SJCRH30 (cell line): Measurements from ENCODE around the gene DLEU7. TPM values are rescaled to one million over a fixed set of nuclear protein-coding genes. Genes with fewer than 3 reads are reported as not detected.

ENCODE experiments used
- DNase-seq, 2 experiments: peaks; one replicate each; pipeline ENCODE4 v3.0.0-alpha.2; 2015 to 2020
- H3K27ac ChIP-seq: fragments of 250-450 bp; sonication (Bioruptor Pico); 2 replicates; pipeline ENCODE4 v1.5.1; 2020; ENCODE audit warnings: mild to moderate bottlenecking, moderate library complexity
- H3K27me3 ChIP-seq: fragments of 250-450 bp; sonication (Bioruptor Pico); 2 replicates; pipeline ENCODE4 v1.5.1; 2020; ENCODE audit warnings: mild to moderate bottlenecking, moderate library complexity
- H3K36me3 ChIP-seq: fragments of 250-450 bp; sonication (Bioruptor Pico); 2 replicates; pipeline ENCODE4 v1.5.1; 2020; ENCODE audit warnings: mild to moderate bottlenecking, moderate library complexity
- H3K4me1 ChIP-seq: fragments of 250-450 bp; sonication (Bioruptor Pico); 2 replicates; pipeline ENCODE4 v1.5.1; 2020; ENCODE audit warnings: mild to moderate bottlenecking, moderate library complexity
- H3K4me3 ChIP-seq: fragments of 250-450 bp; sonication (Bioruptor Pico); 2 replicates; pipeline ENCODE4 v1.5.1; 2020; ENCODE audit warnings: mild to moderate bottlenecking, moderate library complexity
- H3K9me3 ChIP-seq: fragments of 250-450 bp; sonication (Bioruptor Pico); replicated peaks from 2 replicates; pipeline ENCODE4 v1.5.1; 2020; ENCODE audit warnings: mild to moderate bottlenecking, moderate library complexity
- total RNA-seq: library from RNA; depleted of rRNA; stranded (reverse); fragments of >200 nt; shearing (Covaris generic); gene quantifications from 2 replicates; pipeline ENCODE4 v1.2.3, GENCODE V29; 2014

Gene DLEU7
- total RNA-seq, 1 experiment from 2014 or later, result 1.2 TPM

GRCh38 chr13:50829896-50830295, 13.6 kb downstream of the DLEU7 start:
- no peak for DNase-seq
- H3K9me3 ChIP-seq, result no peaks in the 10 kb centered on the region; the same call in 1 of the 2 replicates
- no peaks in the 10 kb centered on the region for H3K4me1 ChIP-seq
- H3K27ac ChIP-seq, result no peak overlapping the region
- H3K36me3 ChIP-seq, result no peaks in the 10 kb centered on the region
- H3K4me3 ChIP-seq, result no peak overlapping the region
- H3K27me3 ChIP-seq, result no peaks in the 10 kb centered on the region

GRCh38 chr13:50829226-50829625, 14.3 kb downstream of the DLEU7 start:
- Histone ChIP-seq H3K4me1 (no peaks in the 10 kb centered on the region), H3K36me3 (no peaks in the 10 kb centered on the region), H3K9me3 (no peaks in the 10 kb centered on the region; the same call in 1 of the 2 replicates), H3K27ac (no peak overlapping the region), H3K27me3 (no peaks in the 10 kb centered on the region), H3K4me3 (no peak overlapping the region)
- DNase-seq, result no peak

- H3K9me3 ChIP-seq, result no peaks in the 10 kb centered on the region
- no peak for DNase-seq
- H3K27ac ChIP-seq, result no peak overlapping the region
Measured at GRCh38 chr13:50826035-50826434, 17.5 kb downstream of the DLEU7 start.

GRCh38 chr13:50812242-50812641, 31.2 kb downstream of the DLEU7 start:
- H3K27ac ChIP-seq, result no peak overlapping the region
- H3K9me3 ChIP-seq, result no peaks in the 10 kb centered on the region
- H3K36me3 ChIP-seq, result no peaks in the 10 kb centered on the region
- peak in 1 of 2 experiments; percentile 33 for DNase-seq
- peaks cover 22% of the 10 kb centered on the region for H3K4me1 ChIP-seq
- H3K27me3 ChIP-seq, result no peaks in the 10 kb centered on the region
- no peak overlapping the region for H3K4me3 ChIP-seq

More at GRCh38 chr13:50826035-50826434, 17.5 kb downstream of the DLEU7 start:
- Histone ChIP-seq H3K36me3 (no peaks in the 10 kb centered on the region), H3K4me1 (no peaks in the 10 kb centered on the region), H3K4me3 (no peak overlapping the region), H3K27me3 (no peaks in the 10 kb centered on the region)

GRCh38 chr13:50810998-50811397, 32.5 kb downstream of the DLEU7 start:
- H3K27me3 ChIP-seq, result no peaks in the 10 kb centered on the region
- H3K4me3 ChIP-seq, result no peak overlapping the region
- H3K9me3 ChIP-seq, result no peaks in the 10 kb centered on the region
- no peaks in the 10 kb centered on the region for H3K36me3 ChIP-seq
- H3K4me1 ChIP-seq, result peaks cover 22% of the 10 kb centered on the region
- DNase-seq, result no peak
- H3K27ac ChIP-seq, result no peak overlapping the region

DNA sequence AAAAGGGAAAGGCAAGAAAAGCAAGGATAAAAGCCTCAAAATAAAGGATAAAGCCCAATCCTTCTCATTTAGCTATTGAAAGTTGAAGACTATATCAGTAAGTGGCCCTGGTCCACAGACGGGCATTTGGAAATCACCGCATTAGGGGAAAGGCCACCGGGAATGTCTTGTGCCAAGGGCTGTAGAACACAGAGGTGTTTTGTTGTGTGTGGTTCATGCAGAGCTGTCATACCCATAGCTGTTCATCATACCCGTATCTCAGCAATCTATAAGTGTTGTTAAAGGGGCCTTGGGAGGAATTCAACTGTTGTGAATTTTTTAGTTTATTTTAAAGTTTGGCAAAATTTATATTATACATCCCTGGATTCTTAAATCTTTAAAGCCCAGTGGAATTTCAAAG, 33.0 kb downstream of the DLEU7 start:
- H3K27me3 ChIP-seq, result no peaks in the 10 kb centered on the region
- H3K36me3 ChIP-seq, result no peaks in the 10 kb centered on the region
- no peak overlapping the region; the same call in 1 of the 2 replicates for H3K27ac ChIP-seq
- H3K4me1 ChIP-seq, result peaks cover 22% of the 10 kb centered on the region
- peaks cover 3% of the 10 kb centered on the region; the same call in 1 of the 2 replicates for H3K9me3 ChIP-seq
- DNase-seq, result no peak
- H3K4me3 ChIP-seq, result no peak overlapping the region

DNA sequence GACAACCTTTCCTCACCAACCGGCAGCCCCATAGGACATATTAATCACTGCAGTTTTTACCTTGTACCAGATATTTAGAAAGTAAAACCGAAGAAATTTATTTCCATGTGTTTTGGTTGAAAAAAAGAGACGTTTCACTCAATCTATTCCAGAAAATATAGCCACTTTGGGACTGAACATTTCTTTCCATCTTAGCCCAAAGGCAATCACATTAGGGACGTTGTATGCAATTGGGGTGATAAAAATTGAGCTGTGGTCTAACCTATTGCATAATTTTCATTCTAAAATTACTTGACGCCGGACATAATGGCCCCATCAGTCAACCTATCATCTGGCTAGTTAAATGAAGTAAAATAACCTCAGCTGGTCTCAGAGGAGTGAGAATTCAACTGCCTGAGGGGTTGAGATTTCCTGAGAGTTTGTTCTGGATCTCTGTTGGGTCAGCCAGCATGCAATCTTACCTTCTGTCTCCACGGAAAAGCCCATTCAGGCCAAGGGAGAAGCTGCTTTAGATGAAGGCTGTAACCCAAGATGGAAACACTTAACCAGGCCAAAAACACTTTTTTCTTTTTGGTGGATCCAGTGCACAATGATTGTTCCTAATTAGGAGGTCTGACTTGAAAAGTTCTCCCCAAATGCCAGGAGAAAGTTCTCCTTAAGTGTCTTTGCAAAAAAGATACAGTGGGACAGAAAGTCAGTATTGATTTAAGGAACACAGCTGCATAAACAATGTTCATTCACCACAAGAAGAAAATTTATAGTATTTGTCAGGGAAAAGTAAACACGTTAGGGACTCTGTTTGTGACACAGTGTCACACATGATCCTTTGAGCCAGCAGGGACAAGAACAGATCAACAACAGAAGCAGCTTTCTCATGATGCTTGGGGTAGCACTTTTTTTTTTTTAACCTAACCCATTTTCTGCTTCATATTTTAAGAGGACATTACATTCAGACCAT, 34.1 kb downstream of the DLEU7 start:
- peaks cover 9% of the 10 kb centered on the region; the same call in 1 of the 2 replicates for H3K9me3 ChIP-seq
- peak overlapping the region; percentile 14; the same call in 1 of the 2 replicates for H3K27ac ChIP-seq
- no peaks in the 10 kb centered on the region for H3K27me3 ChIP-seq
- no peaks in the 10 kb centered on the region for H3K36me3 ChIP-seq
- no peak overlapping the region for H3K4me3 ChIP-seq
- H3K4me1 ChIP-seq, result peaks cover 22% of the 10 kb centered on the region
- DNase-seq, result peak; percentile 18 to 60

DNA sequence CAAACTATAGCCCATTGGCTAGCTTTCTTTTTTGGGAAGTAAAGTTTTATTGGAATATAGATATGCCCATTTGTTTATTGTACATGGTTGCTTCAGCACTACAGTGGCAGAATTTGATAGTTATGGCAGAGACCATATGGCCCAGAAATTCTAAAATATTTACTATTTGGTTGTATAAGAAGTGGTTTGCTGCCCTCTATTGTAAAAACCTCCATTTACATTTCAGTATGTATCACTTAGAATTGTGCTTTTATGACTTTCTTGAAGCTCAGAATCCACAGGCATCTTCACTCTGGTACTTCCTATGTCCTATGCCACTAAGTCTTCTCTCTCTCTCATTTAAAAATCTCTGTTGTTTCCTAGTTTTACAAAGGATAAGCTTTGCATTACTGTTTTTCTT, 37.7 kb downstream of the DLEU7 start:
- no peaks in the 10 kb centered on the region for H3K27me3 ChIP-seq
- no peak overlapping the region for H3K27ac ChIP-seq
- H3K4me3 ChIP-seq, result no peak overlapping the region
- peaks cover 20% of the 10 kb centered on the region for H3K4me1 ChIP-seq
- peaks cover 9% of the 10 kb centered on the region; the same call in 1 of the 2 replicates for H3K9me3 ChIP-seq
- peak in 1 of 2 experiments; percentile 28 for DNase-seq
- H3K36me3 ChIP-seq, result 0 out of 2 replicates have a peak, but pooled peaks cover 2% of the 10 kb centered on the region

GRCh38 chr13:50801087-50801931, 42.2 kb downstream of the DLEU7 start:
- Histone ChIP-seq H3K4me3 (no peak overlapping the region), H3K36me3 (0 out of 2 replicates have a peak, but pooled peaks cover 2% of the 10 kb centered on the region), H3K27me3 (no peaks in the 10 kb centered on the region), H3K9me3 (peaks cover 9% of the 10 kb centered on the region; the same call in 1 of the 2 replicates), H3K4me1 (no peaks in the 10 kb centered on the region), H3K27ac (no peak overlapping the region)
- peak; percentile 56 to 81 for DNase-seq

GRCh38 chr13:50800091-50800739, 43.3 kb downstream of the DLEU7 start:
- Histone ChIP-seq H3K27me3 (no peaks in the 10 kb centered on the region), H3K27ac (no peak overlapping the region), H3K36me3 (0 out of 2 replicates have a peak, but pooled peaks cover 2% of the 10 kb centered on the region), H3K9me3 (peaks cover 4% of the 10 kb centered on the region; the same call in 1 of the 2 replicates), H3K4me3 (no peak overlapping the region), H3K4me1 (no peaks in the 10 kb centered on the region)
- no peak for DNase-seq

DNA sequence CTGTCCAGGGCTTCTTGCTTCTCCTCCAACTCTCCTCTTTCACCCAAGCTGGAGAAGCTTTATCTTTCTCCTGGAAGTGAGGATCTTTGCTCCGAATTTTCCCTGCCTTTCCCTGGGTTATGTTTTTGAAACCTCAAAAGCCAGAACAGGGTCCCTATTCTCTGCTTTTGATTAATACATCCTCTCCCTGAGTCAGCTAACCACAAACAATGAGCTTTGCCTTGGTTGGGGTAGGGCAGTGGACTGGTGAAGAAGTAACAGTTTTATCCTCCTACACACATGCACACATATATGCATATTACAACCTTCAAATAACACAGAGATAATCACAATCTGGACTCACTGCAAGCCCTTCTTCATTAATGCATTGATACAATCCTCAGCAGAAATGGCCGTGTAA, 44.6 kb downstream of the DLEU7 start:
- no peak for DNase-seq
- no peak overlapping the region for H3K4me3 ChIP-seq
- no peak overlapping the region for H3K27ac ChIP-seq
- no peaks in the 10 kb centered on the region for H3K4me1 ChIP-seq
- no peaks in the 10 kb centered on the region for H3K27me3 ChIP-seq
- 0 out of 2 replicates have a peak, but pooled peaks cover 2% of the 10 kb centered on the region for H3K36me3 ChIP-seq
- H3K9me3 ChIP-seq, result no peaks in the 10 kb centered on the region

GRCh38 chr13:50797091-50797490, 46.4 kb downstream of the DLEU7 start:
- H3K36me3 ChIP-seq, result 0 out of 2 replicates have a peak, but pooled peaks cover under 1% of the 10 kb centered on the region
- H3K27me3 ChIP-seq, result no peaks in the 10 kb centered on the region
- no peaks in the 10 kb centered on the region for H3K4me1 ChIP-seq
- DNase-seq, result no peak
- no peaks in the 10 kb centered on the region for H3K9me3 ChIP-seq
- no peak overlapping the region for H3K4me3 ChIP-seq
- no peak overlapping the region for H3K27ac ChIP-seq

DNA sequence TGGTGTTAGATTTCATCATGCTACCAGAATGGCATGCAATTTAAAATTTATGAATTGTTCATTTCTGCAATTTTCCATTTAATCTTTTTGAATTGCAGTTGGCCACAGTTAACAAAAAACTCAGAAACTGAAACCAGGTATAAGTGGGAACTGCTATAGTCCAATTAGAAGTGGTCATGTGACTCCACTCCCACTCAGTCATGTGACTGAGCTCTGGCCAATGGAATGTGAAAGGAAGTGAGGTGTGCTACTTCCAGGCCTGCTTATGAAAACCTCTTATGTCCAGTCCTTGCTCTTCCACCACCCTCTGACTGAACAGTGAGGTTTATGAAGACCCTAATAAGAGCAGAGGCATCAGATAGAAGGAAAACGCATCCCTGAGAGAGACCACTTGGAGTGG, 47.0 kb downstream of the DLEU7 start:
- Histone ChIP-seq H3K36me3 (no peaks in the 10 kb centered on the region), H3K27me3 (no peaks in the 10 kb centered on the region), H3K27ac (no peak overlapping the region), H3K4me3 (no peak overlapping the region), H3K4me1 (no peaks in the 10 kb centered on the region), H3K9me3 (no peaks in the 10 kb centered on the region)
- no peak for DNase-seq

GRCh38 chr13:50794226-50794625, 49.3 kb downstream of the DLEU7 start:
- DNase-seq, result no peak
- Histone ChIP-seq H3K27me3 (no peaks in the 10 kb centered on the region), H3K36me3 (no peaks in the 10 kb centered on the region), H3K27ac (no peak overlapping the region), H3K4me1 (no peaks in the 10 kb centered on the region), H3K9me3 (no peaks in the 10 kb centered on the region), H3K4me3 (no peak overlapping the region)
